Breast epithelium (tissue), 3 donors: Measurements from ENCODE around the gene UQCC2.

Experiments
- CTCF ChIP-seq, 3 donors: fragments of 450-650 bp; IDR thresholded peaks; one replicate each; pipeline ENCODE4 v1.5.1; 2016 to 2017; ENCODE audit warnings: antibody characterized with exemption in 3 of 3, mild to moderate bottlenecking in 3 of 3, moderate library complexity in 3 of 3
- POLR2A ChIP-seq: fragments of 450-650 bp; IDR thresholded peaks from one replicate; pipeline ENCODE4 v1.6.1; 2016; ENCODE audit warnings: antibody characterized with exemption, mild to moderate bottlenecking, moderate library complexity
- POLR2AphosphoS5 ChIP-seq, 3 donors: sonication (generic); formaldehyde crosslinking; IDR thresholded peaks; one replicate each; pipeline ENCODE4 v1.6.1; 2017; ENCODE audit warnings: antibody characterized with exemption in 3 of 3

GRCh38 chr6:33672808-33673207, 38.7 kb downstream of the UQCC2 start:
- TF ChIP-seq CTCF (IDR thresholded peaks at IDR 0.05) (peak in 1 of 3 donors; percentile 45), POLR2AphosphoS5 (IDR thresholded peaks at IDR 0.05) (peak in 1 of 3 donors; percentile 24), POLR2A (no peak)
